ENCODE results near the gene LGALS13.

DNA sequence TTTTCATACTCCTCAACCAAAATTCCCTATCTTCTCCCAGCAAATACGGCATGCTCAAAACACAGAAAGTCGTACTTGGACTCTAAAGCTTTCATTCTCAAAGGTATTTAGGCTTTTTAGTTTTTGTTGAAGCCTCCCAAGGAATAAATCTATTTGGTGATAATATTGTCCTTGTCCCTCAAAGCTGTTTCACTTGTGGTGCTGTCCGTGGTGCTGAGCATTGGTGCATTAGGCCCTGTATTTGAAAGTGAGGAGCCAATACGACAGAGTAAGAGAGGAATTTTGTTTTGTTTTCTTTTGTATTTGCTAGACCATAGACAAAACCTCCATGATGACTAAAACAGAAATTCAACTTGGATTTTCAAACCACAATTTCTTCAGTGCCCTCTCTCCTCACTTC, 3.2 kb upstream of the LGALS13 start:
- TF ChIP-seq, protein P1, sequence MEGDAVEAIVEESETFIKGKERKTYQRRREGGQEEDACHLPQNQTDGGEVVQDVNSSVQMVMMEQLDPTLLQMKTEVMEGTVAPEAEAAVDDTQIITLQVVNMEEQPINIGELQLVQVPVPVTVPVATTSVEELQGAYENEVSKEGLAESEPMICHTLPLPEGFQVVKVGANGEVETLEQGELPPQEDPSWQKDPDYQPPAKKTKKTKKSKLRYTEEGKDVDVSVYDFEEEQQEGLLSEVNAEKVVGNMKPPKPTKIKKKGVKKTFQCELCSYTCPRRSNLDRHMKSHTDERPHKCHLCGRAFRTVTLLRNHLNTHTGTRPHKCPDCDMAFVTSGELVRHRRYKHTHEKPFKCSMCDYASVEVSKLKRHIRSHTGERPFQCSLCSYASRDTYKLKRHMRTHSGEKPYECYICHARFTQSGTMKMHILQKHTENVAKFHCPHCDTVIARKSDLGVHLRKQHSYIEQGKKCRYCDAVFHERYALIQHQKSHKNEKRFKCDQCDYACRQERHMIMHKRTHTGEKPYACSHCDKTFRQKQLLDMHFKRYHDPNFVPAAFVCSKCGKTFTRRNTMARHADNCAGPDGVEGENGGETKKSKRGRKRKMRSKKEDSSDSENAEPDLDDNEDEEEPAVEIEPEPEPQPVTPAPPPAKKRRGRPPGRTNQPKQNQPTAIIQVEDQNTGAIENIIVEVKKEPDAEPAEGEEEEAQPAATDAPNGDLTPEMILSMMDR (conservative IDR thresholded peaks at IDR 0.05 in 1 of 2, IDR thresholded peaks at IDR 0.05 in 1 of 2; ENCODE audit: extremely low read depth in 1 of 2, insufficient read depth in 1 of 2, low read depth in 1 of 2, low read length in 2 of 2): no peak
- TF ChIP-seq EZH2 (IDR thresholded peaks at IDR 0.05; ENCODE audit: borderline replicate concordance, low read length): no peak
